GM19328 (cell line): ENCODE data around the gene NCOA1.
"Not testable (repeated sequence)": the region's sequence is repeated elsewhere in the genome, so short reads cannot be mapped to it uniquely, and the experiment has no call there.

Source experiments
- ATAC-seq: cut with Tn5 transposase; IDR thresholded peaks from one replicate; pipeline ENCODE4 v1.9.1; 2021; ENCODE audit warnings: mild to moderate bottlenecking, moderate library complexity; ENCODE audit not compliant: unreplicated experiment

Gene NCOA1

DNA sequence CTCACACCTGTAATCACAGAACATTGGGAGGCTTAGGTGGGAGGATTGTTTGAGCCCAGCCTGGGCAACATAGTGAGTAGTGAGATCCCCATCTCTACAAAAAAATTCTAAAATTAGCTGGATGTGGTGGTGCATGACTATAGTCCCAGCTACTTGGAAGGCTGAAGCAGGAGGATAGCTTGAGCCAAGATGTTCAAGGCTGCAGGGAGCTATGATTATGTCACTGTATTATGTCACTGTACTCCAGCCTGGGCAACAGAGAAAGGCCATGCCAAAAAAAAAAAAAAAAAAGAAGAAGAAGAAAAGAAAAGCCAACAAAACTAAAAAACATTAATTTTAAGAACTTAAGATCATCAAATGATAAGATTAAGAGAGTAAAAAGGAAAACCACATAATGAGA lies 17.4 kb upstream of the NCOA1 start:
- no peak for ATAC-seq

GRCh38 chr2:24474053-24474452 lies 17.0 kb upstream of the NCOA1 start:
- no peak for ATAC-seq

DNA sequence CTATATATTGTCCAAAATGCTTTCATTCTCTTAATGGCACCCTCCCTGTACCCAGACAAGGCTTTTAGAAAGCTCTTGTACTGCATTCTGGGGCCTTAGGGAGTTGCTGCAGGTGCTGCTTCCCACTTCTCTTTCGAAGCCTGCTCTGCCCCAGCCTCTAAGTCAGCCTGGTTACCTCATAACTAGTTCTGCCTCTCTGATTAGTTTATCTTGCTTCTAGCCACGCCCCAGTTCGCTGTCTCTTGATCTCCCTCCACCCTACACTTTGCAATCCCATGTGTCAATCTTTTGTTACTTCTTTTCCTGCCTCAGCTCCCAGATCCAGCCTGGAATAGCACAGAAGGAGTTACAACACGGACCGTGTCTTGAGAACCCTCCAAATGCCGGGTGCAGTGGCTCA lies 13.8 kb upstream of the NCOA1 start:
- ATAC-seq: no peak

DNA sequence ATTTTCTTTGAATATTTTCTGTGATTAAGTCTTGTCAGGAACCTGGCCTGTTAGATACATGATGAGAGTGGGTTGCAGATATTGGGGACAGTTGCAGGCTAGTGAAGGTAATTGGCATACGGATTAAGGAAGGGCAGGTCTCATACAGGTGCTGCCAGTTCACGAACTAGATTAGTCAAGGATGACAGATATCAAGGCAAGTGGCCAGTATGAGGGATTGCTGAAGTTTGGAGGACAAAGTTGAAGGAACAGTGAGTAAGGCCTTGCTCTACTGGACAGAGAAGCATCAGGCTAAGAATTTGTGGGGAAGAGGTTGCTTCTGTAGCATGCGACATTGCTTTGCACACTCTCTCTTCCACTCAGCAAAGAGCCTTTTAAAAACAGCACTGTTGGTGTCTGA lies 12.8 kb upstream of the NCOA1 start:
- ATAC-seq: no peak

DNA sequence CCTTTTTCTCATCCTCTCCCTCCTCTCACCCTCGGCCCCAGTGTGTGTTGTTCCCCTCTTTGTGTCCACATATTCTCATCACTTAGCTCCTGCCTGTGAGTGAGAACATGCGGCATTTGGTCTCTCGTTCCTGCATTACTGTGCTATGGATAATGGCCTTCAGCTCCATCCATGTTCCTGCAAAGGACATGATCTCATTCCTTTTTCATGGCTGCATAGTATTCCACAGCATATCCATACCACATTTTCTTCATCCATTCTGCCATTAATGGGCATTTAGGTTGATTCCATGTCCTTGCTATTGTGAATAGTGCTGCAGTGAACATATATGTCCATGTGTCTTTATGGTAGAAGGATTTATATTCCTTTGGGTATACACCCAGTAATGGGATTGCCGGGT lies 10.8 kb upstream of the NCOA1 start:
- ATAC-seq: no peak

DNA sequence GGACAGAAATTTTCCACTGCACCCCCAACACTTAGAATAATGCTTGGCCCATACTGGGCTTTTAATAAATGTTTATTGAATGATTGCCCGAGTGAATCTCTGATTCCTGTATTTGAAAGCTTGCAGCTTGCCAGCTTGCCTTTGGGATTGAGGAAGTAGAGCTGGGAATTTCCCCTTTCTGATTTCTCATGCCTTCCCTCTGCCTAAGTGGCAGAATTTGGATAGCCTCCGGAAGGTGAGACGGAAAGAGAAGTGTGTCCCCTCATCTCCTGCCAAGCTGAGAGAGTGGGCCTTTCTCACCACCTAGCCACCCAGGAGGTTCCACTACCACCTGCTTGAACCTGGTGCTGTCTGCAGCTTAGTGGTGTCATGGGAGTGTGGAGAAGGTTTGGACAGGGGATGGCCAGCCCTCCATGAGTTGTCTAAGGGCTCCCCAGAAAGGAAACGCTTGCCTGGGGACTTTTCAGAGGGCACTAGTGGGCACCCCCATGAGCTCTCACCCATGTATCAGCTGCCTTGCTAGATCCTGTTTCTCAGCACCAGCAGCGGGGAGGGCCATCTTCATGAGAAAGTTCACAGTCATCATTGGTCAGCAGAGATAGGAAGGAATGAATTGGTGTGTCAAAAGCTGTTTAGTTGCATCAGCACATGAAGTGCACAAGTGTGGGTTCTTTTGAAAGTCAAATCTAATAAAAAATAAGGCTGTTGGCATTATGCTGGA lies 8.6 kb upstream of the NCOA1 start:
- ATAC-seq: no peak

- ATAC-seq: no peak
Measured at GRCh38 chr2:24482972-24483300, 8.1 kb upstream of the NCOA1 start.

DNA sequence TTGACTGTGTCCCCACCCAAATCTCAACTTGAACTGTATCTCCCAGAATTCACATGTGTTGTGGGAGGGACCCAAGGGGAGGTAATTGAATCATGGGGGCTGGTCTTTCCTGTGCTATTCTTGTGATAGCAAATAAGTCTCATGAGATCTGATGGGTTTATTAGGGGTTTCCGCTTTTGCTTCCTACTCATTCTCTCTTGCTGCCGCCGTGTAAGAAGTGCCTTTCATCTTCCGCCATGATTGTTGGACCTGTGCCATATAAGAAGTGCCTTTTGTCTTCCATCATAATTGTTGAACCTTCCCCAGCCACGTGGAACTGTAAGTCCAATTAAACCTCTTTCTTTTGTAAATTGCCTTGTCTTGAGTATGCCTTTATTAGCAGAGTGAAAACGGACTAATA lies 6.4 kb upstream of the NCOA1 start:
- ATAC-seq: not testable (repeated sequence)

DNA sequence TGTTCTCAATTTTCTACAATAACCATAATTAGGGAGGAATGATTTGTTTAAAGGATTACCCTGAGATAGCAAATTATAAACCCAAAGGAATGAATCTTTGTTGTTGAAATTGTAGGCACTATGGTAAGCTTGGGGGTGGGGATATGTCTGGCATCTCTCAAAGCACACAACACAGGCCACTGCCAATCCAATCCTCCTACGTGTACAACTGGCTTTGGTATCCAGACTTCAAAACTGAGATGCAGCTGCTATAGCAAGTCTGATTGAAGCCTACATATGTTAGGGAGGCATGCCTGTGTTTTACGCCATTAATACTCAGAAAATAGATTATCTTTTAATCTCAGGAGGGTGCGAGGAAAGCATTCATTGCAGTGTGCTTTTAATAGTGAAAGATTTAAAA lies 5.9 kb upstream of the NCOA1 start:
- no peak for ATAC-seq

- ATAC-seq: no peak
Measured at GRCh38 chr2:24486636-24487205, 4.3 kb upstream of the NCOA1 start.

- ATAC-seq: no peak
Measured at GRCh38 chr2:24489465-24490180, 1.4 kb upstream of the NCOA1 start.

DNA sequence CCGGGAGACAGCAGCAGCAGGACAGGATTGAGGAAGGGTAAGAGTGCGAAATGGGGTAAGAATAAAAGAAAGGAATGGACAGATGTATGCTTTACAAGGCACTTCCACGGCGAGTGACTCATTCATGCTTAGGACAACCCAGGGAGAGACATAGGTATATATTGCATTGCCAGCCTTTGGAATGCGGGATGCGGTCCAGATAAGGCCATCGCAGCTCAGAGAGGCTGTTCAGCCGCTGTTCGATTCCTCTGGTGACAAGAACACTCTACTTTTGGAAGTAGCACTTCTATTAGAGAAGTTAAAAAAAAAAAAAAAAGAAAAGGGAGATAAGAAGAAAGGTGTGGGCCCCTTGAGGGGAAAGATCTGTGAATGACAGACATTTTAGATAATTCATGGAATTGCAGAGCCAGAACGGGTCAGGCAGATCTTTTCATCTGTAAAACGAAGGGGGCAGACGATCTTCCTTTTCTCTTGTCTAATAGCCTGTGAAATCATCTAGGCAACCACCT lies 819 bp upstream of the NCOA1 start:
- no peak for ATAC-seq

DNA sequence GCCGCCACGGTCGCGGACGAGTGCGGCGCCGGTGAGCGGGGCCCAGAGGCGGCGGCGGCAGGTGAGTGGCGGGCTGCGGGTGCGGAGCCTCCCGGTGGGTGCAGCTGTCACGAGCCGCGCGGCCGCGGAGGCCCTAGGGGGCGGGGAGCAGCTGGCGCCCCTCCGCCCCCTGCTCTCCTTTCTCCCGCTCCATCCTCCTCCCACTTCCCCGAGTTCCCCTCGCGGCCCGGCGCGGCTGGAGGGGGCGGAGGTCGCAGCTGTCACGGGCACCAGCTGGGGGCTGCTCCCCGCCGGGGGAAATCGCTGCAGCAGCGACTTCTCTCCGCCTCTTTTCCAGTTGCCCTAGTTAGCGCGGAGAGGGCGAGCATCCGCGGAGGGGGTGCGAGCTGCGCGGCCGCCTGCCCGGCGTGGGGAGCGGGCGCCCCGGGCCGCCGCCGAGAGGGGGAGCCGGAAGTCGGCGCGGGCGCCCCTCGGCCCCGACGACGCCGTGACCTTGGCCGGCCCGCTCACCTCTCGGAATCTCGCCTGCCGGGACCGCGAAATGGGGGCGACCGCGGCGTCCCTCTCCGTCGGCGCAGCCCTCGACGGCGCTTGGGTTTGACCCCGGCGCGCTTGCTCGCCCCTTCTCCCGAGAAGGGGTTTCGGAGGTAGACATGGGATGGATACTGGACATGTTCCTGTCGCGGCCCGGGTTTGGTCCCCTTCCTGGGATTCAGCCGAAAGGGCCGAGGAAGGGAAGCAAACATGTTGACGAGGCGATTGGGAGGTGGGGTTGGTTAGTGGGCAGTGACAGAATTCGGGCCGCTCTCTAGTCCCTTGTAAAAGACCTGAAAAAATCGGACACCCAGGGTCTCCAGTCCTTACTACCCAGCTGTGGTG lies 727 bp downstream of the NCOA1 start:
- ATAC-seq: peak; percentile 33

- ATAC-seq: no peak
Measured at GRCh38 chr2:24492421-24493279, 1.6 kb downstream of the NCOA1 start.

GRCh38 chr2:24493713-24494112 lies 2.7 kb downstream of the NCOA1 start:
- ATAC-seq: no peak

DNA sequence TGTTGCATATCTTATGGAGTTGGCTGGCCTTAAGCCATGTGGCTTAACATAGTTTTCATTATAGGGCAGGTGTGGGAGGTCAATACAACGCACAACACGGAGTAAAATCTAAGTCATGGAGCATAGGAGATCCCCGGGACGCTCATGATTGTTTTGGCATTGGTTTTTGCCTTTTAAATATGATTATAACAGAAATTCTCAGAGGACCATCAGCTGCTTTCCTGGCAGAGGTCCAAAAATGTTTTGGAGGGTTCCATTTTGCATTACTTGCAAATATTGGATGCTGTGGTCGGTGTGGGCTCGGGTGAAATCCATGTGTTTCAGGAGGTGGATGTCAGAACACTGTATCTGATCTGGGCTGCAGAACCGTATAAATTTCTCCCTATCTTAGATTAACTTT lies 3.4 kb downstream of the NCOA1 start:
- ATAC-seq: no peak

GRCh38 chr2:24495451-24495850 lies 4.4 kb downstream of the NCOA1 start:
- no peak for ATAC-seq

- no peak for ATAC-seq
Measured at GRCh38 chr2:24496959-24497358, 5.9 kb downstream of the NCOA1 start.

- no peak for ATAC-seq
Measured at GRCh38 chr2:24497685-24498084, 6.6 kb downstream of the NCOA1 start.

DNA sequence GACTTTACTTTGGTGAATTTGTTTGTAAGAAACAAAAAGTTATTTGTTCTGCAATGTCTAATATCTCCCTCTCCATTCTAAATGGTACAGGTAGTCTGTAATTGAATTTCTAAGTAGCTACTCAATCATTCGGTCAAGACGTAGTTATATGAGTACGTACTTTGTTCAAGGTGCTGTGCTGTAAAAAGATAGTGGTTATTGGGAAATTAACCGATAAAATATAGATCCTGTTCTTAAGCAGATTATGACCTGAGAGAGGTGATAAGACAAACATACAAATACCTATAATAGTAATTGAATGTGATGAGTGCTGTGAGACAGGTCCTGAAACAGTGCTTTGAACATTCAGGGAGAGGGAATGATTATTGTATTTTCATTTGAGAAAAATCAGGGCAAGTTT lies 7.1 kb downstream of the NCOA1 start:
- ATAC-seq: no peak
